ENCODE measurements around the gene HSPA12A. TPM values are rescaled to one million over a fixed set of nuclear protein-coding genes. Genes with fewer than 3 reads are reported as not detected.
A peak's percentile ranks its signal among the peaks of the same experiment; 100 is the strongest.

Gene HSPA12A
- total RNA-seq, 1 donor from 2014 or later = 20.8 TPM

DNA sequence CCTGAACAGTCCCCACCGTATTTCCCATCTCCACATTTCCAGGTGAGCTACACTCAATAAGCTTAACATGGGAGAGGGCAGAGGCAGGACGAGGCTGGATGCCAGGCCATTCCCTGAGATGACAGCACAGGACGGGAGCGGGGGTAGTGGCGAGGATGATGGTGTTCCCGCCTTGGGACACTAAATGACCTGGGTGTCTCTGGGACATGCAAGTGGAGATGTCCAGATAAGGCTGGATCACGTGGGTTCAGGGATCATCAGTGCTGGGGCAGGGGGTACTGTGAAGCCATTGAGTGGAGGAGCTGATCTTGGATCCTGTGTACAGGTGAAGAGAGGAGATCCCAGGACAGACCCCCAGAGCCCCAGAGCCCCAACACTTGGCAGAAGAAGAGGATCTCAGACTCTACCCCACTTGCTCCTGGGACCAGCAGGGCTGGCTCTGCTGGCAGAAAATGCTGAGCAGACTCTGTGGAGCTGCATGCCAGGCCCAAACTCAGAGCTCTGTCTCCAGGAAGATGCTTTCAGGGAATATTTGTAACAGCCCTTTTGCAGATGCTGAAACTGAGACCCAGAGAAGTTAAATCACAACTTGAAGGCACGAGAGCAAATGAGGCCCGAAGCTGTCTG, 29.7 kb upstream of the HSPA12A start:
- intact Hi-C loops (cut with DNase I) = loop anchor here (5.0 kb wide), 1 partner anchor 80 kb away; no protein-coding TSS in a partner anchor
- ATAC-seq = no peak
- DNase-seq (ENCODE audit: missing footprints) = no peak

DNA sequence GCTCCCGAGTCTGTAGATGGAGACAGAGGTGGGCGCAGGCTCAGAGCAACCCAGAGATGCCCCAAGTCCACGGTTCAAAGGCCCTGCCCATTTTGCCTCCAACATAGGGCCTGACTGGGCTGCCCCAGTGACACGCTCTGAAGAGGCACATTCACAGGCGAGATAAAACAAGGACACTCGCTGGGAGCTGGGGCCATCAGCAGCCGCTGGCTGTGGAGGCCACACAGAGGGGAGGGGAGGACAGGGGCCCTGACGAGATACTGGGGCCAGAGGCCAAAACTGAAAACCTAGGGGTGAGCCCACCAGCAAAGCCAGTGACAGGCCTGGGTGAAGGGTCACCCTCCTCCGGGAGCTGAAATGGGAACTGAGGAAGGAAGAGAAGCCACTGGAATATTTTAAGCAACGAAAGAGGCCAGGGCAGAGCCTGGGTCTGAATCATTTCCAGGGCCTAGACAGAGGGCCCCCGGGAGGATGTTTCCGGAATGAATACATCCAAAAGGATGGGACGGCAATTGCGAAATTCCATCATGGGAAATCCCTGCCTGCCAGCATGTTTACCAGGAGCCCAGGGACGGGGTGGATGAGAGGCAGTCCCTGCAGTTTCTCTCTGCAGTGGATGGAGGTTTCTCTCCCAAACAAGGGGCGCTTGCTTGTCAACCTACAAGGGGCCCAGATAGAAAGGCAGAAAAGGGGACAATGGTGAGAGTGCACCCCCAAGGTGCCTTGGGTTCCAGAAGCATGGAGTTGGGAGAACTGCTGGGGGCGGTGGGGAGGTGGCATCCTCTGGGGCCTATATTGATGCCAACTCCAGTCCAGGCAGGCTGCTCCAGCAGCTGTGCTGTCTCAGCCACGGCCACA, 29.0 kb upstream of the HSPA12A start:
- peak; percentile 74 for ATAC-seq
- no peak for DNase-seq (ENCODE audit: missing footprints)
- intact Hi-C loops (cut with DNase I) = loop anchor here (5.0 kb wide), 1 partner anchor 79 kb away; no protein-coding TSS in a partner anchor

DNA sequence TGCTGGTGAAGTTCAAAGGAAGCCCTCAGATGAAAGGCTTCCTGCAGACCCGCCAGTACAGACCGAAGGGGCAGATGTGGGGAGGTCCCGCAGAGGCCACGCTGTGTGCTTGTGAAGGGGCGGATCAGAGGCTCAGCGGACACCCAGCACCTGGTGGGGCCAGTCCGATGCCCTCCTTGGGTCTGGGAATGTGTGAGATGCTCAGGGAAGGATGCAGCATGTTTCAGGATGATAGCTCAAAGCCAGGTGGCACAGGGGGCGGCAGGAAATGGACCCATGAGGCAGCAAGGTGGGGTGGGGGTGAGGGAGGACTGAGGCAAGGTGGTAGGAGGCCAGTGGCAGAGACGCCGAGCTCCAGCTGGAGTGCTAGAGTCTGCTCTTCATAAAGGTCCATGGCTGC, 27.9 kb upstream of the HSPA12A start:
- DNase-seq (ENCODE audit: missing footprints) (no peak), ATAC-seq (no peak)
- intact Hi-C loops (cut with DNase I) = loop anchor here (5.0 kb wide), 1 partner anchor 78 kb away; no protein-coding TSS in a partner anchor

DNA sequence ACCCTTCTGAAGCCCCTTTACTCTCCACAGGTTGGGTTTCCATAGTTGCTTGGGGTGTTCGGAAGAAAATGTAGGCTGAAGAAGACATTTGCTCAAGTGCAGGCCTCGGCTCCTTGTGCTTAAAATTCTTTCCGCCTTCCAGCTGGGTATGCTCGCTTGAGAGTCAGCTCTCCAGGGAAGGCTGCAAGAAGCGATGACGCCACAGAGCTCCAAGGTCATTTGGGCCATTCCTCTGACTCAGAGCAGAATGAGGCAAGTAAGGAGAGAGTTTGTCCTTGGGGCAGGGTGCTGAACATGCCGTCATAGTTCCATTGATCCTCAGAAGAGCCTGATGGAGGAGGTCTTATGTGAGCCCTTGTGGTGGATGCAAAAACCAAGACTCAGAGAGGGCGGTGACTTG, 27.4 kb upstream of the HSPA12A start:
- DNase-seq (ENCODE audit: missing footprints) = no peak
- intact Hi-C loops (cut with DNase I) = loop anchor here (5.0 kb wide), 1 partner anchor 77 kb away; no protein-coding TSS in a partner anchor
- no peak for ATAC-seq

DNA sequence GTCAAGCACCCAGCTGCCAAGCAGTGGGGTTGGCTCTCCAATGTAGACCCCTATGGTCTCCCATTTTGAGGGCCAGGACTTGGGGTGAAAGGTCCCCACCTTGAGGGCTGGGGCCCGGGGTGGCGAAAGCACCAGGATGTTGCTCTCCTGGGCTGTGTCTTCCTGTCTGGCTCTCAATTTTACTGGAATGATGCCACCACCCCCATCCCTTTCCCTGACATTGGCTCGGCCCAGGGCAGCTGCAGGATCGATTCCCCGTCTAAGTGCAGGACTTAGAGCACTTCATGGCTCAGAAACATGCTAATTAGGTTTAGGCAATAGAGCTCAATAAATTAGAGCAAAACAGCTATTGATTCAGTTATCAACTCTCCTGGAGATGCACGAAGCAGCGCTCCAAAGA, 27.0 kb upstream of the HSPA12A start:
- ATAC-seq (no peak), DNase-seq (ENCODE audit: missing footprints) (no peak)

DNA sequence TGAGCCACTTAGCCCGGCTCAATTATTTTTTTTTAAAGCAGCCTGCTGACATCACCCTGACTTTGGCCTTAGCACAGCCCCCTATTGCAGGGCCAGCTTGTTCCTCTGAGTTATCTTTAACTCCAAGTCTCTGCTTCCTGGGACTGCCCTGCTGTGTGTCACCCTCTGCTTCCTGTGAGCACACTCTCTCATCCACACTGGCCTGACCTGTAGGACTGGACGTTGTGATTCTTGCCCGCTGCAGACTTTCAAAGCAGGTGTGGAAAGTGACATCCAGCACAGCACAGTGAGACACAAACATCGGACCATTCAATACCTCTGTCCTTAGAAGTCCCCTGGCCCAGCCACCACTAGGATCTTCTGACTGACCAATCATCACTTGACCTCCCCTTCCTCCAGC, 26.4 kb upstream of the HSPA12A start:
- intact Hi-C loops (cut with DNase I) = no loop called here
- no peak for DNase-seq (ENCODE audit: missing footprints)
- ATAC-seq = no peak

More for the DNA sequence above, 27.0 kb upstream of the HSPA12A start:
- intact Hi-C loops (cut with DNase I) = no loop called here

DNA sequence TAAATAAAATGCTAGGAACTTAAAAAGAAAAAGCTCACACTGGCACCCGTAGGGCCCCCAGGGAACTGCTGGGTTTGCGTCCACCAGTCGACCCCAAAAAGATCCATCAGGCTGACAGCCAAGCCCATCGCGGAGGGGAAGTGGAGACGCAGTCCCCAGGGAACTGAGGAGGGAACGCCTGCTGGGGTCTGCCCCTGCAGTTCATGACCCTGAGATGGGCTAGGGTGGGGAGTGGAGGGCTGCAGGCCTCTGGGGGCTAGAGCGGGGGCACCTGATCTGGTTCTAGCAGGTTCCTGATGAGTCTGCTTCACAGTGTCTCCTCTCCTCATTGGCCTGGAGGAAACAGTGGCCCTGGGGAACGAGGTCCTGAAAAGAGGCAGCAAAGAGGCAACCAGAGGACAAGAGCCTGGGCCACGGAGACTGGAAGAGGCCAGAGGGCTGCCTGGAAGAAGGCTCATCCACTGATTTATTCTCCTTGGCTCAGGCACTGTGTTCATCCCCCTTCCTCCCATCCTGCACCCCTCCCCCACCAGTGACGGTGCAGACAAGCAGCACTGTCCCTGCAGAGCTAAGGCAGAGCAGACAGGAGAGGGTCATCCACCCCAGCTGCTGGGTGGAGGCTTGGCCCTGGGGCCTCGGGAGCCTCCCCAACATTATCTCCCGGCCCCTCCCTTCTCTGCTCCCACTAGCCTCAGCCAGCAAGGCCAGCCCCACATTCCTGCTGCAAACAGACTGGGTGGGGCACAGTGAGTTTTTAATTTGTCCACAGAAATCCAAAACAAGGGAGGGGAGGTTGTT, 24.7 kb upstream of the HSPA12A start:
- intact Hi-C loops (cut with DNase I) = no loop called here
- DNase-seq (ENCODE audit: missing footprints) (no peak), ATAC-seq (peak; percentile 65)

DNA sequence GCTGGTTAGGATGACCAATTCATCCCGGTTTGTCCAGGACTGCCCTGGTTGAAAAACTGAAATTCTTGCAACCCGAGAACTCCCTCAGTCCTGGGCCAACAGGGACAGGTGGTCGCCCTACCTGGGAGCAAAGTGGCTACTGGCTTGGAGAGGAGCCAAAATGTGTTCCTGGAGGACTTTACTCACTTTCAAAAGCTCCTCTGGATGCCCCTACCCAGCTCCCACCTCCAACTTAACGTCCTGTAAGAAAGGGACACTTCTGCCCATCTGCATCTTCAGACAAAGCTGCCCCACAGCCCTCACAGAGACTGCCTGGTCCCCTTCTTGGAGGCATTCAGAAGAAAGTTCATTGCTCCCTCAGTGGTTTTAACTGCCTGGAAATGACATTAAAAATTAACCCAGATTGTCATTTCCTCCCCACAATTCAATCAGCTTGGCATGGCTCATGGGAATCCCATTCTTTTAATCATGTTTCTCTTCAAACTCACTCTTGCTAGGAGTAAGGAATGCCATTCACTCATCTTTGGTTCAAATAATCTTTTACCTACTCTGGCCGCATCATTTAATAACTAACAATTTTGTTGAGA, 24.0 kb upstream of the HSPA12A start:
- no peak for DNase-seq (ENCODE audit: missing footprints)
- ATAC-seq = no peak

DNA sequence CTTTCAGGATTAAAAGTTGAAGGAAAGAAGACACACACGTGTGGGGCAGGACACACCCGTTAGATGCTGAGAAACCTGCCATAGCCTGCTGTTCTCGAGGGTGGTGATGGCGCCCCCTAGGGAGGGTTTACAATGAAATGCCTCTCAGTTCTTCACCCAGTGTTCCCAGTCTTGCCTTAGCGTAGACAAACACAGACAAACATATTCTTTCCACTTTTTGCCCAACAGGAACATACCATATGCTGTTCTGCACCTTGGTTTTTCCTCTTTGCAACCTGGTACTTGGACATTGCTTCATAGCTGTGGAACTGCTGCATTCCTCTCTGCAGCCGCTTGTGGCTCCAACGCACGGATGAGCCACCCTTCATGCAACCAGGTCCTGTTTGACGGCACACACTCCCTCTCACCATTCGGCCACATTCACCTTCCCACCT, 23.3 kb upstream of the HSPA12A start:
- DNase-seq (ENCODE audit: missing footprints) (no peak), ATAC-seq (no peak)
- intact Hi-C loops (cut with DNase I) = no loop called here

More for the DNA sequence above, 24.0 kb upstream of the HSPA12A start:
- intact Hi-C loops (cut with DNase I) = no loop called here

DNA sequence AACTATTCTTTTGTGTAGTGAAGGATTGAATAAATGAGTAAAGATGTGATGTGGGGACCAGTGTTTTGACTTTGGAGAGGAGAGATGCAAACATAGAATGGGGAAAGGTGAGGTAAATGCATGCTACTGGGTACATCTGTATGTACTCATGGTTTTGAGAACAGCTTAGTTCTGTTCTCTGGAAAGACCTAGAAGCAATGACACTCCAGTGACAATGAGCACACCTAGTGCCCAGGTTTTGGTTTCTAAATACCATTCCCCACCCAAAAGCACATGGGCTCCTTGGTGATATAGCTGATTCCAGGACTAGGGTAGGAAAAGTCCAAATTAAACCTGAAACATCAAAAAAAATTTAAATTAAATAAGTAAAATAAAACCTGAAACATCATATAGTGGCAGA, 22.6 kb upstream of the HSPA12A start:
- DNase-seq (ENCODE audit: missing footprints) (no peak), ATAC-seq (no peak)
- intact Hi-C loops (cut with DNase I) = no loop called here

DNA sequence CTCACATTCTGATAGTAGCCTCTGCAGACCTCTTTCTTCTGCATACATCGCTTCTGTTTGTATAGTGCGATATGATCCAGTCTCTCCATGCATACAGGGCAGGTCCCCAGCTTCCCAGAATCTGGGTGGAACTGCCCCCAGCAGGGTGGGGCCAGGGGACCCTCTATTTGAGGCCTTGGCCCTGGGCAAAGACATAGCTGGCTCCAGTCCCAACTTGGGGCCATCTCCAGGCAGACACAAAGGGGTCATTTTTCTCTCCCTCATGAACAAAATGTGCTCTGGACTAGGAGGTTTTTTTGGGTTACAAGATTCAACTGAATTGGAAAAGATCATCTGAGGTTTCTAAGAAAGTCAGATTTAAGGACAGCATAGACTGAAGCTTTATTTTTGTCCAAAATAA, 21.1 kb upstream of the HSPA12A start:
- intact Hi-C loops (cut with DNase I) = no loop called here

DNA sequence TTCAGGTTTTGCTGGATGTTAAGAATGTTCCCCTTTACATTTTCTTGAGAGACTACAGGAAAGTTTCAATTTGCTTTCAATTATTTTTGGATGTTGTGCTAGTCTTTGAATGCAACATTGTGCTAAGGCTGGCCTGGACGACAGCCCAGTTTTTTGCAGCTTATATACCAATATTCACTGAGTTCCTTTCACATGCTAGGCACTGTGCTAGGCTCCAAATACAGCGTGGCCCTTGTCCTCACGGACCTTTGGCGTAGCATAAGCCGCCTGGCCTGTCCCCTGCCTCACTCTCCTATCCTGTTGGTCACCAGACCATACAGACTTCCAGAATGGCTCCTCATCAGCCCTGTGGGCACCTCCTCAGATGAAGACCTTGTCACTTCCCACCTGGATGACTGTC, 19.5 kb upstream of the HSPA12A start:
- intact Hi-C loops (cut with DNase I) = no loop called here
- DNase-seq (ENCODE audit: missing footprints) = no peak
- no peak for ATAC-seq

More for the DNA sequence above, 21.1 kb upstream of the HSPA12A start:
- DNase-seq (ENCODE audit: missing footprints) (no peak), ATAC-seq (no peak)

DNA sequence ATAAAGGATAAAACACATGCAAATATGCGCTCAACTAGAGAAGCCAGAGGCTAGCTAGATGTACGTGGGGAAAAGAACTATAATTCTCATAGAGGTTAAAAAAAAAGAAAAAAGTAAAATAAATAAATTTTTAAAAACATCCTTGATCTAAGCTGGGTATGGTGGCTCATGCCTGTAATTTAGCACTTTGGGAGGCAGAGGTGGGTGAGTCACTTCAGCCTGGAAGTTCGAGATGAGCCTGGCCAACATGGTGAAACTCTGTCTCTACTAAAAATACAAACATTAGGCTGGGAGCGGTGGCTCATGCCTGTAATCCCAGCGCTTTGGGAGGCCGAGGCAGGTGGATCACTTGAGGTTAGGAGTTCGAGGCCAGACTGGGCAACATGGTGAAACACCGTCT, 18.6 kb upstream of the HSPA12A start:
- intact Hi-C loops (cut with DNase I) = no loop called here
- DNase-seq (ENCODE audit: missing footprints) (no peak), ATAC-seq (no peak)

DNA sequence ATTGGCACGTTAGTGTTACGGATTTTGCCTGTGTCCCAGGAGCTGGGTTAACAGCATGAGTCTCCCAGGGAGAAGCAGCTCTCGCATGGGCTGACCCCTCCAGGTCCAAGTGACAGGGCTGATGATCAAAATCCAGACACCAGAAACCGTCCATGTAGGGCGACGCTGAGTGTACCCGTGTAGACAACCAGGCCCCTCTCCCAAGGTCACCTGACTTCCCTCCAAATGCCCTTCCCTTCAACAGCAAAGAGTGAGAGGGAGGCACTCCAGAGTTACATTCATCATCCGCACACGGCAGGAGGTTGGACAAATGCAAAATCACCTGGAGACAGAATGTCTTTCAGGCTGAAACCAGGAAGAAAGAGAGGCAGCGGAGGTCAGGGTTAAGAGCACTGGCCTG, 14.9 kb upstream of the HSPA12A start:
- peak; percentile 62 for ATAC-seq
- intact Hi-C loops (cut with DNase I) = loop anchor here (2.0 kb wide), 1 partner anchor 14 kb away; the partner anchor contains the start of gene HSPA12A

DNA sequence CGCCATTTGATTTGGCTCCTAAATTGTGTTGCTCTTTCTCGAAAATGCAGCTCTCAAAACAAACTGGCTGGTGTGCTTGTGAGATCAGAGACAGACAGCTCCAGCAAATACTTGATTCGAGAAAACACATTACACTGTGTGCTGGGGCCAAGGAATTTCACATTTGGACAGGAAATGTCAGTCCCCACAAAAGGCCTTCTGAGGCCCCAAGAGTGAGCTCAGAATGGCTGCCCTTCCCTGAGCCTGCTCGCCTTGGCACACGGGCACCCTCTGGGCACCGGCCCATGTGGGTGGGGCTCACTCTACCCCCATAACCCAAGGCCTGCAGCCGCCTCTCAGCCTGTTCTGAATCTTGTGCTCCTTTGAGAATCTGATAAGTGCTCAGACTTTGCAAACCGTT, 13.9 kb upstream of the HSPA12A start:
- intact Hi-C loops (cut with DNase I) = loop anchor here (2.0 kb wide), 1 partner anchor 13 kb away; the partner anchor contains the start of gene HSPA12A
- ATAC-seq = peak; percentile 80
- no peak for DNase-seq (ENCODE audit: missing footprints)

More for the DNA sequence above, 14.9 kb upstream of the HSPA12A start:
- DNase-seq (ENCODE audit: missing footprints) = no peak

DNA sequence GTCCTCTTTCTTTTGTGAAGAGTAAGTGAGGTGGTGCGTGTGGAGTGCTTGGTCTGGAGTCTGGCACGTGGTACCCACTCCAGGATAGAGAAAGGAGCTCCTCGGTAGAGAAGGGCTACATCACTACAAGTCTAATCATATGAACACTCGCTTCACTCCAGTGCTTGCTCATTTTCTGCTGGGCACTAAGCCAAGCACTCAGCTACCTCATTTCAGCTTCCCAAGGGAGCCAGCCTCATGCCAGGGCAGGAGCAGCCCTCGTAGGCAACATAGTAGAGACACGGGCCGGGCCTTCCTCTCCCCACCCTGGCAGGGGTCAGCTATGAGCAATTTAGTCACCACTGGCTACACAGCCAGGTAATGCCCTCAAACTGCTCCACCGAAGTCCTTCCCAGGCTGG, 11.4 kb upstream of the HSPA12A start:
- intact Hi-C loops (cut with DNase I) = no loop called here
- DNase-seq (ENCODE audit: missing footprints) = no peak
- ATAC-seq = peak; percentile 45

DNA sequence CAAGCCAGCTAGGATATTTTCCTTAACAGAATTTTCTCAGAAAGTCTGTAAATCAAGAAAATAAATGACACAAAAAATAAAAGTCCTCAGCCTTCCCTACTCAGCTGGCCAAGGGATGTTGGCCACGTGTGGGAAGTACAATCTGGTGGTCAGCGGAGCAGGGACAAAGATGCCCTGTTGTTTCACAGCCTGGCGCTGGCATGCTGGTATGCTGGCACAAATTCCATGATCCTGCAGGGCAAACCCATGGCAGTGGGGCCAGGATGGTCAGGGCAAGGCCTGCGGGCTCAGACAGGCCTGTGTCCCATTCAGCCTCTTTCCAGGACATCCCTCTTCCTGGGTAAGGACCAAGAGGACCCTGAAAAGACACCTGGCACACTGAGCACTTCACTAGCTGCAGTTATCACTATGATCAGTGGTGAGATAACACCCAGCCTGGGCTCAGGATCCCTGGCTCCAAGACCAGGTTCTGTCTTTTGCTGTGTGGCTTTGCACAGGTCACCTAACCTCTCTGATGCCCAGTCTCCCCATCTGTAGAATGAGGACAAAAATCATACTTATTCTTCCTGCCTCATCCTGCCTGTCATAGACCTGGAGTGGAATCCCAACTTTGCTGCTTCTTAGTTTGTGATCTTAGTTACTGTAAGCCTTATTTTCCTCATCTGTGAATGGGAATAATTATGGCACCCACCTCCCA, 10.8 kb upstream of the HSPA12A start:
- ATAC-seq = no peak
- intact Hi-C loops (cut with DNase I) = no loop called here
- no peak for DNase-seq (ENCODE audit: missing footprints)

DNA sequence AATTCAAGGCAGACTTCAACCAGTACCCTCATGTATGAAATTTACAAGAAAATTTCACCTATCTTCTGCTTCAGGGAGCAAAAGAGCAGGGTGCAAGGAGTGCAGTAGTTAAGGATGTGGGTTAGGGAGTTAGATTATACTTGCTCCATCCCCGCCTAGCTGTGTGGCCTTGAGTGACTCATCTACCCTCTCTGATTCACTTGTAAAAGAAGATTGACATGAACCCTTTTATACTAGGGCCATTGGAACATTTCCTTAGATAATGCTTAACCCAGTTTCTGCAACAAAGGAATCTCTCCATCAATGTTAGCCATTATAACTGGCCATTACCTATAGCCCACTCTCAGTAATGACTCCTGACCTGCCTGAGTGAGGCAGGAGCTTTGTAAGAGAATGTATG, 10.2 kb upstream of the HSPA12A start:
- no peak for DNase-seq (ENCODE audit: missing footprints)
- ATAC-seq = no peak
- intact Hi-C loops (cut with DNase I) = no loop called here

All from Right ventricle myocardium inferior (tissue), 1 donor.